MM.1S (cell line): ENCODE measurements around the gene CD7.

Source experiments
- DNase-seq: peaks from one replicate; pipeline ENCODE4 v3.0.0-alpha.2; 2015
- H2AFZ ChIP-seq: fragments of 300-600 bp; sonication (generic); 2 replicates; pipeline ENCODE4 v1.6.0; 2016; ENCODE audit warnings: antibody characterized with exemption, low read length
- H3F3A ChIP-seq: fragments of 300-600 bp; sonication (generic); 2 replicates; pipeline ENCODE4 v1.6.1; 2016; ENCODE audit warnings: mild to moderate bottlenecking, antibody characterized with exemption, low read length, moderate library complexity, mixed read lengths; ENCODE audit not compliant: insufficient read depth
- H3K27ac ChIP-seq: fragments of 300-600 bp; sonication (generic); 2 replicates; pipeline ENCODE4 v1.5.1; 2016; ENCODE audit warnings: mild to moderate bottlenecking, low read length
- H3K27me3 ChIP-seq: fragments of 300-600 bp; sonication (generic); replicated peaks from 2 replicates; pipeline ENCODE4 v1.6.0; 2016; ENCODE audit warnings: low read length; ENCODE audit not compliant: insufficient read depth
- H3K36me3 ChIP-seq: fragments of 300-600 bp; sonication (generic); replicated peaks from 2 replicates; pipeline ENCODE4 v1.6.1; 2016; ENCODE audit warnings: mild to moderate bottlenecking, low read length, mixed read lengths; ENCODE audit not compliant: insufficient read depth
- H3K4me1 ChIP-seq: fragments of 300-600 bp; sonication (generic); 2 replicates; pipeline ENCODE4 v1.6.1; 2016; ENCODE audit warnings: low read length, mixed read lengths
- H3K4me2 ChIP-seq: fragments of 300-600 bp; sonication (generic); 2 replicates; pipeline ENCODE4 v1.6.0; 2016; ENCODE audit warnings: low read depth, low read length
- H3K4me3 ChIP-seq: fragments of 300-600 bp; sonication (generic); 2 replicates; pipeline ENCODE4 v1.5.1; 2016; ENCODE audit warnings: low read length, mixed read lengths
- H3K79me2 ChIP-seq: fragments of 300-600 bp; sonication (generic); 2 replicates; pipeline ENCODE4 v1.6.1; 2016; ENCODE audit warnings: mixed run types, low read length, mixed read lengths
- H3K9ac ChIP-seq: fragments of 300-600 bp; sonication (generic); 2 replicates; pipeline ENCODE4 v1.6.1; 2016; ENCODE audit warnings: low read length, mixed read lengths
- H3K9me2 ChIP-seq: fragments of 300-600 bp; sonication (generic); replicated peaks from 2 replicates; pipeline ENCODE4 v1.6.1; 2016; ENCODE audit warnings: mild to moderate bottlenecking, low read length, mixed read lengths; ENCODE audit not compliant: insufficient read depth
- H3K9me3 ChIP-seq: fragments of 300-600 bp; sonication (generic); replicated peaks from 2 replicates; pipeline ENCODE4 v1.6.1; 2016; ENCODE audit warnings: mild to moderate bottlenecking, low read length, mixed read lengths; ENCODE audit not compliant: insufficient read depth
- H4K20me1 ChIP-seq: fragments of 300-600 bp; sonication (generic); 2 replicates; pipeline ENCODE4 v1.6.1; 2016; ENCODE audit warnings: mild to moderate bottlenecking, low read length, moderate library complexity, mixed read lengths; ENCODE audit not compliant: insufficient read depth
- CTCF ChIP-seq: fragments of 300-600 bp; sonication (generic); IDR thresholded peaks from 2 replicates; pipeline ENCODE4 v1.5.1; 2016; ENCODE audit warnings: antibody characterized with exemption, low read length, mixed read lengths
- EZH2 ChIP-seq: fragments of 300-600 bp; sonication (generic); optimal IDR thresholded peaks from 2 replicates; pipeline ENCODE3; 2017; ENCODE audit warnings: low read depth, mild to moderate bottlenecking, antibody characterized with exemption, low read length, mixed read lengths
- EZH2phosphoT487 ChIP-seq: fragments of 300-600 bp; sonication (generic); IDR thresholded peaks from 2 replicates; pipeline ENCODE4 v1.6.1; 2018; ENCODE audit warnings: antibody characterized with exemption, low read length

Gene CD7

DNA sequence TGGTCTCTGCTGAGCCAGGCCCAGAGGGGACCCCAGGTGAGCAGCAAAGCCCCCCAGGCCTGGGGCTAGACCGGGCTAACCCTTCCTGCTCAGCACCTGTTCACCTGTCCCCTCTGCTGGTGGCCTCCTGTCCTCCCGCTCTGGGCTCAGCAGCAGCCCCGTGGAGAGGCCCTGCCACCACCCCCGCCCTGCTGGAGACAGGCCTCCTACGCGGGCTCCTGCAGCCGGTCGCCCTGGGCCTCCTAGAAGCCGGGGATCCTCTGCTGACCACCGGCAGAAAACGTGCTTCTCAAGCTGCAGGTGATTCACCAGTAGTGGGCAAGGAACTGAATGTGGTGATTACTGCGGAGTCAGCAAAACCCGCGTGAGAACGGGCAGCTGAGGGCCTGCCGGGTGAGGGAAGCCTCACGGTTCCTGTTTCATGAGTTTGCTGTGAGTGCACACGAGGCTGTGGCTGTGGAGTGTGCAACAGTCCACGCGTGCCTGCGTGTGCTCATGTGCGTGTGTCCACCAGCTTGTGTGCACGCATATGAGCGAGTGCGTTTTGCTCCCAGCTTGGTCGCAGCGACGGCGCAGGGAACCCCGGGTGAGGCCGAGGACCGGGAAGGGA, 15.4 kb upstream of the CD7 start:
- H2AFZ ChIP-seq = peak overlapping the region; percentile 77
- H3K27ac ChIP-seq = peak overlapping the region; percentile 75
- peak overlapping the region; percentile 79 for H3K4me2 ChIP-seq
- no peaks in the 10 kb centered on the region for H4K20me1 ChIP-seq
- no peaks in the 10 kb centered on the region for H3K9me3 ChIP-seq
- DNase-seq = peak; percentile 71
- peaks cover 19% of the 10 kb centered on the region for H3F3A ChIP-seq
- no peaks in the 10 kb centered on the region for H3K36me3 ChIP-seq
- H3K79me2 ChIP-seq = no peaks in the 10 kb centered on the region
- TF ChIP-seq CTCF (no peak), EZH2 (no peak), EZH2phosphoT487 (no peak)
- H3K9ac ChIP-seq = peak overlapping the region; percentile 54
- no peaks in the 10 kb centered on the region for H3K9me2 ChIP-seq
- H3K27me3 ChIP-seq = no peaks in the 10 kb centered on the region
- H3K4me1 ChIP-seq = peaks cover 44% of the 10 kb centered on the region
- H3K4me3 ChIP-seq = peak overlapping the region; percentile 52

DNA sequence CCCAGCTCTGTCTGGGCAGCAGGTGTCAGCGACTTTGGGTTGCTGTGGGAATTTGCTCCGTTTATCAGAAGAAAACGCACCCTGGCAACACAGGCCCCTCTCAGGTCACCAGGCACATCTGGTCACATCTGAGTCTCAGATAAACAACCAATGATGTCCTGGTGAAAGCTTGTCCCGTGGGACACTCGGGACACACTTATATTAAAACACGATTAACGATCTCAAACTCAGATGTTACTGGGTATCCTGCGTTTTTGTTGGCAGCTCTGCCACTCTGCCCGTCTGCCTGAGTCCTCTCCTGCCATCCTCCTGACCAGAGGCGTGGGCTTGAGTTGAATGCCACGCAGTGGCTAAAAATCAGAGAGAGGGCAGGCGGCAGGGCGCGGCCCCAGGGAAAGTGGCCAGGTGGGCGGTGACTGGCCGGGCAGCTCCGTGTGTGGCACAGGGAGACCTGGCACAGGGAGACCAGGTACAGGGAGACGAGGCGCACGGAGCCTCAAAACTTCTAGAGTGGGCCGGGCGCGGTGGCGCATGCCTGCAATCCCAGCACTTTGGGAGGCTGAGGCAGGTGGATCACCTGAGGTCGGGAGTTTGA, 14.0 kb upstream of the CD7 start:
- Histone ChIP-seq H3K9me2 (no peaks in the 10 kb centered on the region), H2AFZ (no peak overlapping the region), H3K4me3 (no peak overlapping the region), H3K9ac (no peak overlapping the region), H3K27ac (no peak overlapping the region), H3K4me1 (peaks cover 44% of the 10 kb centered on the region), H4K20me1 (no peaks in the 10 kb centered on the region), H3K4me2 (no peak overlapping the region), H3F3A (peaks cover 19% of the 10 kb centered on the region), H3K36me3 (no peaks in the 10 kb centered on the region), H3K79me2 (no peaks in the 10 kb centered on the region), H3K9me3 (no peaks in the 10 kb centered on the region), H3K27me3 (no peaks in the 10 kb centered on the region)
- DNase-seq = no peak
- TF ChIP-seq EZH2phosphoT487 (no peak), CTCF (no peak), EZH2 (no peak)

DNA sequence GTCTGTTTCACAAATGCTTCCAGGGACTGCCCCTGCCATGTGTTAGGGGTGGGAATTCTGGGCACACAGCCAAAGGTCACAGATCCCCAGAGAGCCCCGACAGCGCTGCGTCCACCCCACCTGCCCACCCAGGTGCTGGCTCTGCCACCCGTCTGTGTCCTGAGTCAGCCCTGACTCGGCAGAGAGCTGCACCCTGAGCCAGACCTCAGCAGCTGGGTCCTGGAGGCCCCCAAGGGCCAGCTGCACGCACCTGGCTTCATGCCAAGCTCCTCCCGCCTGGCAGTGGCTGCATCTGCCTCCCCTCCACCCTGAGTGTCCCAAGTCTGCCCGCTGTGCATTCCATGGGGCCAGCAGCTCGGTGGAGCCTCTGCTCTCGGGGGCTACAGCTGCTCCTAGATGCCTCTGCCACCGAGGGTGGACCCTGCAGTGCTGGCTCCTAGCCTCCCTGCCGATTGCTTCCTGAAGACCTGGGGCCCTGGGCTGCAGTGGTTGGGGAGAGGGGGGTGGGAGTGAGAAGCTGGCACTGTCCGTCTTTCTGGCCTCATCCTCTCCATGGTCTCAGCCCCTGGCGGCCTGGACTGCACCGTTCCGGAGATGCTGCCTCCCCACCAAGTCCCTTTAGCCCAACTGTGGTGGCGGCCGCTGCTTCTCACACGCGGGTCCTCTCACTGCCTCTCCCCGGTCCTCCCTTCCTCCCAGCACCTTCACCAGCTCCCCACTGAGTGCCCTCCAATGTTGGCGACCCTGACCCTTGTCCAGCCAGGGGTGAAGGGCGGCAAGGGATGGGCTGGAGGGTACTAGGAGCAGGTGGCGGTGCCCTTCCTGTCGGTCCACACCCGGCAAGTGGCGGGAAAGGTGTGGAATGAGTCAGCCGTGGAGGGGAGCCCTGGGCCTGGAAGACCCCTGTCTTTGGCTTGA, 13.2 kb upstream of the CD7 start:
- H3K4me3 ChIP-seq = no peak overlapping the region
- no peaks in the 10 kb centered on the region for H3K9me3 ChIP-seq
- peak overlapping the region; percentile 22; the same call in 1 of the 2 replicates for H3K9ac ChIP-seq
- peak overlapping the region; percentile 27; the same call in 1 of the 2 replicates for H2AFZ ChIP-seq
- peak overlapping the region; percentile 72 for H3K4me2 ChIP-seq
- no peaks in the 10 kb centered on the region for H3K27me3 ChIP-seq
- DNase-seq = peak; percentile 93
- TF ChIP-seq CTCF (no peak), EZH2 (no peak), EZH2phosphoT487 (no peak)
- H3F3A ChIP-seq = peaks cover 13% of the 10 kb centered on the region
- H3K36me3 ChIP-seq = no peaks in the 10 kb centered on the region
- no peaks in the 10 kb centered on the region for H3K79me2 ChIP-seq
- H4K20me1 ChIP-seq = no peaks in the 10 kb centered on the region
- peaks cover 44% of the 10 kb centered on the region for H3K4me1 ChIP-seq
- H3K27ac ChIP-seq = peak overlapping the region; percentile 42; the same call in 1 of the 2 replicates
- no peaks in the 10 kb centered on the region for H3K9me2 ChIP-seq
